ENCODE data around the gene PLXNA1. TPM values are rescaled to one million over a fixed set of nuclear protein-coding genes. Genes with fewer than 3 reads are reported as not detected.

PLXNA1 gene
- total and polyA plus RNA-seq, 9 donors = 9.2 to 47.2 (median 25.7) TPM

DNA sequence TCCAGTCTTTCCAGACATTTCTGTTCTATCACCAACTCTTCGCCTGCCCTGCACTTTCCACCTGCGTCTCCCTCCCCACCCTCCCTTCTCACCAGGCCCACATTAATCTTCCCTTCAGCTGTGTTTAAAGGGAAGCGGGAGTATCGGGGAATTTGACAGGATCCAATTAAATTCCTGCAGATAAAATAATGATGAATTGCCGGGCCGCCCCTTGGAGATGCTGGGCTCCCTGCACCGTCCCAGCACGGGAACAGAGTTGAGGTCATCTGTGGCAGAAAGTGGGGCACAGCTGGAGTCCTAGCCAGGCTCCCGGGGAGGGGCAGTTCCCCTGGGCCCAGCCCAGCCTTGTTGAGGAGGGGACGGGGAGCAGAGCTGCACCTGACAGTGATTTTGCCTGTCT is 30.3 kb downstream of the PLXNA1 start:
- H3K9me3 ChIP-seq = no peaks in the 10 kb centered on the region
- H3K27ac ChIP-seq = no peak overlapping the region
- H3K4me1 ChIP-seq (ENCODE audit: insufficient read depth) = no peaks in the 10 kb centered on the region
- whole genome bisulfite sequencing, 3 donors = 75 to 80% (median 77%) methylated on average over 10 of the region's 10 CpGs
- no peak for TF ChIP-seq EP300 (IDR thresholded peaks at IDR 0.05)
- no peak for TF ChIP-seq CTCF (IDR thresholded peaks at IDR 0.05)
- TF ChIP-seq POLR2A (IDR thresholded peaks at IDR 0.05) = no peak
- intact Hi-C loops (cut with DNase I) = no loop called here
- no peak for DNase-seq
- no peak overlapping the region for H3K4me3 ChIP-seq
- H3K27me3 ChIP-seq = no peaks in the 10 kb centered on the region
- H3K36me3 ChIP-seq = no peaks in the 10 kb centered on the region

GRCh38 chr3:127013758-127014535 is 31.0 kb downstream of the PLXNA1 start:
- no peaks in the 10 kb centered on the region for H3K27me3 ChIP-seq
- no peaks in the 10 kb centered on the region for H3K36me3 ChIP-seq
- TF ChIP-seq CTCF (IDR thresholded peaks at IDR 0.05) (no peak), POLR2A (IDR thresholded peaks at IDR 0.05) (no peak), EP300 (IDR thresholded peaks at IDR 0.05) (no peak)
- no peaks in the 10 kb centered on the region for H3K4me1 ChIP-seq (ENCODE audit: insufficient read depth)
- no peak overlapping the region for H3K27ac ChIP-seq
- H3K9me3 ChIP-seq = no peaks in the 10 kb centered on the region
- no peak overlapping the region for H3K4me3 ChIP-seq
- DNase-seq = no peak
- 88 to 90% (median 89%) methylated on average over 50 of the region's 50 CpGs for WGBS, 3 donors
- intact Hi-C loops (cut with DNase I) = no loop called here

DNA sequence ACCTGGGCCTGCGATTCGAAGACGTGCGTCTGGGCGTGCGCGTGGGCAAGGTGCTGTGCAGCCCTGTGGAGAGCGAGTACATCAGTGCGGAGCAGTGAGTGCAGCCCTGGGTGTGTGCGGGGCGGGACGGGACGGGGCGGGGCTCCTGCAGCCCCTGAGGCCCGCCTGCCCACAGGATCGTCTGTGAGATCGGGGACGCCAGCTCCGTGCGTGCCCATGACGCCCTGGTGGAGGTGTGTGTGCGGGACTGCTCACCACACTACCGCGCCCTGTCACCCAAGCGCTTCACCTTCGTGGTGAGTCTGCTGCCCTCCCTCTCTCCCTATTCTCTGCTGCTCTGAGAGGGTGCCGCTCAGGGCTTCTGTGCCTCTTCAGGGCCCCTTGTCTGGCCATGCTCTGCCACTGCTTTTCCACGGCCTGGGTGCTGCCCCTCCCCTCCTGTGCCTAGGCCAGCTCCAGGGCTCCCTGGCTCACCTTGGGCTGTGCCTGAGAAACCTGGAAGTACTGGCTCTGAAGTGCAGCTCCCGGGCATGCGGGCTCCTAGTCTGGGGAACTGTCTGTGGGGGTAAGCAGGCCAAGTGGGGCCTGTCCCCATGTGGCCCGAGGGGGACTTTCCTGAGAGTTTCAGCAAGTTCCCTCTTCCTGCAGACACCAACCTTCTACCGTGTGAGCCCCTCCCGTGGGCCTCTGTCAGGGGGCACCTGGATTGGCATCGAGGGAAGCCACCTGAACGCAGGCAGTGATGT is 31.8 kb downstream of the PLXNA1 start:
- no peak for DNase-seq
- Histone ChIP-seq H3K4me1 (ENCODE audit: insufficient read depth) (no peaks in the 10 kb centered on the region), H3K9me3 (no peaks in the 10 kb centered on the region), H3K27me3 (no peaks in the 10 kb centered on the region), H3K4me3 (no peak overlapping the region), H3K36me3 (no peaks in the 10 kb centered on the region), H3K27ac (no peak overlapping the region)
- WGBS, 3 donors = 89 to 92% (median 89%) methylated on average over 31 to 35 of the region's 35 CpGs
- TF ChIP-seq EP300 (IDR thresholded peaks at IDR 0.05) = no peak
- no peak for TF ChIP-seq CTCF (IDR thresholded peaks at IDR 0.05)
- no peak for TF ChIP-seq POLR2A (IDR thresholded peaks at IDR 0.05)
- intact Hi-C loops (cut with DNase I) = no loop called here

- Histone ChIP-seq H3K36me3 (no peaks in the 10 kb centered on the region), H3K4me3 (no peak overlapping the region), H3K4me1 (ENCODE audit: insufficient read depth) (no peaks in the 10 kb centered on the region), H3K27me3 (no peaks in the 10 kb centered on the region), H3K9me3 (no peaks in the 10 kb centered on the region), H3K27ac (no peak overlapping the region)
- 82 to 84% (median 84%) methylated on average over 17 of the region's 17 CpGs for WGBS, 3 donors
- TF ChIP-seq EP300 (IDR thresholded peaks at IDR 0.05) (no peak), POLR2A (IDR thresholded peaks at IDR 0.05) (no peak), CTCF (IDR thresholded peaks at IDR 0.05) (no peak)
- intact Hi-C loops (cut with DNase I) = no loop called here
- no peak for DNase-seq
These were observed 32.5 kb downstream of the PLXNA1 start for GRCh38 chr3:127015282-127016042.

Data from ovary (tissue), 9 donors.